K562 treated with DMSO at 1 percent for 4 hours (cell line): ENCODE data around the gene PPM1N. TPM values are rescaled to one million over a fixed set of nuclear protein-coding genes. Genes with fewer than 3 reads are reported as not detected.

Experiments
- total RNA-seq: library from RNA; unstranded; fragments of 300-600 nt; gene quantifications from 2 replicates; pipeline ENCODE4 v1.2.3, GENCODE V29; 2022; ENCODE audit not compliant: insufficient read depth

Gene PPM1N, protein sequence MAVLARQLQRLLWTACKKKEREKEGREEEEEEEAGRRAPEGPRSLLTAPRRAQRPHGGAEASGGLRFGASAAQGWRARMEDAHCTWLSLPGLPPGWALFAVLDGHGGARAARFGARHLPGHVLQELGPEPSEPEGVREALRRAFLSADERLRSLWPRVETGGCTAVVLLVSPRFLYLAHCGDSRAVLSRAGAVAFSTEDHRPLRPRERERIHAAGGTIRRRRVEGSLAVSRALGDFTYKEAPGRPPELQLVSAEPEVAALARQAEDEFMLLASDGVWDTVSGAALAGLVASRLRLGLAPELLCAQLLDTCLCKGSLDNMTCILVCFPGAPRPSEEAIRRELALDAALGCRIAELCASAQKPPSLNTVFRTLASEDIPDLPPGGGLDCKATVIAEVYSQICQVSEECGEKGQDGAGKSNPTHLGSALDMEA
- 12.6 and 14.2 TPM in 2 replicates for total RNA-seq

GRCh38 chr19:45498411-45499195 is at the start of gene PPM1N:
PPM1N (plus strand) TSS chr19:45498443; CDS start chr19:45498473, 30 bp downstream.

GRCh38 chr19:45467456-45468158 is 30.6 kb upstream of the PPM1N start, which contains the start of gene FOSB:
FOSB (plus strand) TSS chr19:45467996; CDS start chr19:45468587, 591 bp downstream.

DNA sequence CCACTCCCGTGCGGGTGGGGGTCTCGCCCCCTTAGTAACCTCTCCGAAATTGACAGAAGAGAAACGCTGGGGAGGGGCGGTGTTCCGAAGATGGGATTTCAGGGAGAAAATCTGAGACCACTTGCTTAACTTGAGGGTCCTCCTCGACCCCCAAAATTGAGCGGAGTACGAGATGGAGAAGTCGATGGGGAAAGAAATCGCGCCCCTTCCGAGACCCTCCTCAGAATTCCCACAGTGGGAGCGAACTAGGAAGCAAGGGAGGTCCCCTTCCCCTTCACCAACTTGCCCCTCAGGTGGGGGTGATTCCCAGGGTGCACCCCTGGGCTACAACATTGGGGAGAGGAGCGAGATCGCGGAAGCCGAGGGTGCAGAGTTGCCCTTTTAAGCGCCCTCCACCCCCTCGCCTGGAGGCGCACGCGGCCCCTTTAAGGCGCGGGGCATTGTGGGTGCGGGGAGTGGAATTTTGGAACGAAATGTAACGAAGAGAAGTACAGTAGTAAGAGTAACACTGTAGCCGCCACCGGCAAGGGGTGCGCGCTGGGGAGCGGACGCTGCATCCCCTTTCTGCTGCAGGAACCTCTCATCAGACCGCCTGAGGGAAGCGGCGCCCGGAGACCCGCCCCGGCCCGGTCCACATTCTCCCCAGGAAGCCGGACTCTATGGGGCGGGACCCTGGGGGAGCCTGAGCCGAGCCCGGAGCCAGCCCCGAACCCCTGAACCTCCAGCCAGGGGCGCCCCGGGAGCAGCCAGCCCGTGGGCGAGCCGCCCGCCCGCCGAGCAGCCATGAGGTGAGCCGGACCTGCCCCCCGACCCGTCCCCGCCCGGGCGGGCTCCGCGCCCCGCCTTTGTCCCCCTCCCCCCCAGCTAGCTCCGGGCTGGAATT is 9.0 kb downstream of the PPM1N start, which contains the start of gene VASP:
Gene VASP, plus strand, starts transcription at position 491 of the 883 bp plus-strand sequence. Its CDS starts 293 bp downstream, at position 784.

Other genes with a start within 250 kb of the PPM1N start
- 20.2 and 23.1 TPM in 2 replicates for gene MARK4, start 247.2 kb upstream of the PPM1N start, total RNA-seq
- not detected in 2 replicates for gene CKM, start 175.6 kb upstream of the PPM1N start, total RNA-seq
- 2.4 and 4.9 TPM in 2 replicates for gene KLC3, start 157.7 kb upstream of the PPM1N start, total RNA-seq
- gene ERCC2, start 127.9 kb upstream of the PPM1N start, total RNA-seq = 26.3 and 27.2 TPM in 2 replicates
- 15.9 and 26.6 TPM in 2 replicates for gene PPP1R13L, start 93.4 kb upstream of the PPM1N start, total RNA-seq
- 2.8 and 2.9 TPM in 2 replicates for gene POLR1G, start 91.8 kb upstream of the PPM1N start, total RNA-seq
- gene ERCC1, start 74.5 kb upstream of the PPM1N start, total RNA-seq = 53.4 and 72.7 TPM in 2 replicates
- gene FOSB, start 30.4 kb upstream of the PPM1N start, total RNA-seq = 1.0 and 2.9 TPM in 2 replicates
- 56.5 and 60.3 TPM in 2 replicates for gene RTN2, start 1.4 kb upstream of the PPM1N start, total RNA-seq
- gene VASP, start 9.0 kb downstream of the PPM1N start, total RNA-seq = 91.0 and 99.4 TPM in 2 replicates
- 5.3 and 15.5 TPM in 2 replicates for gene OPA3, start 86.4 kb downstream of the PPM1N start, total RNA-seq
- gene GPR4, start 103.8 kb downstream of the PPM1N start, total RNA-seq = not detected in 2 replicates
- gene EML2, start 141.0 kb downstream of the PPM1N start, total RNA-seq = 48.9 and 83.8 TPM in 2 replicates
- gene GIPR, start 169.8 kb downstream of the PPM1N start, total RNA-seq = 11.7 and 15.8 TPM in 2 replicates
- gene SNRPD2, start 193.5 kb downstream of the PPM1N start, total RNA-seq = 823 and 893 TPM in 2 replicates
- gene QPCTL, start 194.2 kb downstream of the PPM1N start, total RNA-seq = 22.5 and 31.7 TPM in 2 replicates
- gene FBXO46, start 232.5 kb downstream of the PPM1N start, total RNA-seq = 16.7 TPM in 2 replicates
- gene MEIOSIN, start 235.0 kb downstream of the PPM1N start, total RNA-seq = 0.28 and 0.44 TPM in 2 replicates